Stimulated activated CD4-positive, alpha-beta T cell treated with anti-CD3 and anti-CD28 coated beads, TNF-alpha, amount 100 ng/mL, for 1 hour (primary cell): Measurements from ENCODE around the gene GLOD4.
A peak's percentile ranks its signal among the peaks of the same experiment; 100 is the strongest.
"Not testable (repeated sequence)": the region's sequence is repeated elsewhere in the genome, so short reads cannot be mapped to it uniquely, and the experiment has no call there.

Source experiments
- DNase-seq, 3 donors: peaks; one replicate each; pipeline ENCODE4 v3.0.0-alpha.2; 2020; ENCODE audit warnings: low read depth in 3 of 3, low spot score in 1 of 3

GLOD4 gene

GRCh38 chr17:781805-782731 is at the start of gene GLOD4, which contains the start of gene MRM3:
GLOD4 (minus strand) TSS chr17:782280; CDS start chr17:782255, 25 bp downstream.
MRM3 (plus strand) TSS chr17:782353; CDS start chr17:782379, 26 bp downstream.
- peak; percentile 69 to 96 (median 86) for DNase-seq

GRCh38 chr17:830950-831349 is 48.9 kb upstream of the GLOD4 start:
- DNase-seq: no peak

GRCh38 chr17:830381-830780 is 48.3 kb upstream of the GLOD4 start:
- no peak for DNase-seq

- DNase-seq: not testable (repeated sequence)
Measured at GRCh38 chr17:829614-830013, 47.5 kb upstream of the GLOD4 start.

- DNase-seq: no peak
Measured at GRCh38 chr17:828761-829160, 46.7 kb upstream of the GLOD4 start.

GRCh38 chr17:826778-827177 is 44.7 kb upstream of the GLOD4 start:
- DNase-seq: no peak

GRCh38 chr17:825216-825615 is 43.1 kb upstream of the GLOD4 start:
- no peak for DNase-seq

GRCh38 chr17:824378-824777 is 42.3 kb upstream of the GLOD4 start:
- DNase-seq: no peak

GRCh38 chr17:823501-823902 is 41.4 kb upstream of the GLOD4 start:
- DNase-seq: no peak

GRCh38 chr17:819251-819650 is 37.2 kb upstream of the GLOD4 start:
- DNase-seq: no peak

GRCh38 chr17:814371-814770 is 32.3 kb upstream of the GLOD4 start:
- DNase-seq: no peak

GRCh38 chr17:812638-813204 is 30.6 kb upstream of the GLOD4 start:
- no peak for DNase-seq

- DNase-seq: no peak
Measured at GRCh38 chr17:811051-811784, 29.1 kb upstream of the GLOD4 start.

- no peak for DNase-seq
Measured at GRCh38 chr17:807523-808294, 25.6 kb upstream of the GLOD4 start.

- no peak for DNase-seq
Measured at GRCh38 chr17:806781-807522, 24.9 kb upstream of the GLOD4 start.

- DNase-seq: no peak
Measured at GRCh38 chr17:806346-806745, 24.3 kb upstream of the GLOD4 start.

- DNase-seq: not testable (repeated sequence)
Measured at GRCh38 chr17:805886-806285, 23.8 kb upstream of the GLOD4 start.

GRCh38 chr17:804541-805435 is 22.7 kb upstream of the GLOD4 start:
- DNase-seq: no peak
